Measurements from ENCODE around the gene PPP1R15A. TPM values are rescaled to one million over a fixed set of nuclear protein-coding genes. Genes with fewer than 3 reads are reported as not detected.

PPP1R15A gene
- total and polyA plus RNA-seq, 2 experiments from 2014 or later = 14.0 to 15.8 TPM

- peak overlapping the region; percentile 84 for H3K4me2 ChIP-seq
- peaks cover 22% of the 10 kb centered on the region for H3K27me3 Mint-ChIP-seq (ENCODE audit: insufficient read depth, low read depth, poor library complexity)
- H3K79me2 ChIP-seq (replicated peaks; ENCODE audit: insufficient read depth) = no peaks in the 10 kb centered on the region
- no peaks in the 10 kb centered on the region for H3K36me3 ChIP-seq (ENCODE audit: insufficient read depth)
- no peaks in the 10 kb centered on the region for H3K27me3 ChIP-seq (ENCODE audit: insufficient read depth)
- peaks cover 18% of the 10 kb centered on the region for H3K4me1 Mint-ChIP-seq
- peak overlapping the region; percentile 85 for H3K4me3 Mint-ChIP-seq
- peaks cover 14% of the 10 kb centered on the region for H3K36me3 Mint-ChIP-seq (ENCODE audit: low read depth)
- no peaks in the 10 kb centered on the region; the same call in 2 of the 3 replicates for H3K9me3 Mint-ChIP-seq
- peak; percentile 99 for DNase-seq (ENCODE audit: low spot score)
- ATAC-seq = peak; percentile 89
- peak overlapping the region; percentile 69; the same call in 1 of the 2 replicates for H2AFZ ChIP-seq
- H3F3A ChIP-seq (replicated peaks; ENCODE audit: low read depth) = peaks cover 8% of the 10 kb centered on the region
- peak overlapping the region; percentile 61 for H3K4me3 ChIP-seq
- TF ChIP-seq, protein P1, sequence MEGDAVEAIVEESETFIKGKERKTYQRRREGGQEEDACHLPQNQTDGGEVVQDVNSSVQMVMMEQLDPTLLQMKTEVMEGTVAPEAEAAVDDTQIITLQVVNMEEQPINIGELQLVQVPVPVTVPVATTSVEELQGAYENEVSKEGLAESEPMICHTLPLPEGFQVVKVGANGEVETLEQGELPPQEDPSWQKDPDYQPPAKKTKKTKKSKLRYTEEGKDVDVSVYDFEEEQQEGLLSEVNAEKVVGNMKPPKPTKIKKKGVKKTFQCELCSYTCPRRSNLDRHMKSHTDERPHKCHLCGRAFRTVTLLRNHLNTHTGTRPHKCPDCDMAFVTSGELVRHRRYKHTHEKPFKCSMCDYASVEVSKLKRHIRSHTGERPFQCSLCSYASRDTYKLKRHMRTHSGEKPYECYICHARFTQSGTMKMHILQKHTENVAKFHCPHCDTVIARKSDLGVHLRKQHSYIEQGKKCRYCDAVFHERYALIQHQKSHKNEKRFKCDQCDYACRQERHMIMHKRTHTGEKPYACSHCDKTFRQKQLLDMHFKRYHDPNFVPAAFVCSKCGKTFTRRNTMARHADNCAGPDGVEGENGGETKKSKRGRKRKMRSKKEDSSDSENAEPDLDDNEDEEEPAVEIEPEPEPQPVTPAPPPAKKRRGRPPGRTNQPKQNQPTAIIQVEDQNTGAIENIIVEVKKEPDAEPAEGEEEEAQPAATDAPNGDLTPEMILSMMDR (conservative IDR thresholded peaks at IDR 0.05; ENCODE audit: low read depth in 2 of 2) = no peak
- peak; percentile 49; the same call in 1 of the 2 replicates for TF ChIP-seq POLR2AphosphoS5 (IDR thresholded peaks at IDR 0.05; ENCODE audit: low read depth)
- H3K27ac ChIP-seq (ENCODE audit: low read depth) = peak overlapping the region; percentile 91
- peaks cover 3% of the 10 kb centered on the region; the same call in 1 of the 2 replicates for H3K4me1 ChIP-seq (ENCODE audit: insufficient read depth)
- no peaks in the 10 kb centered on the region for H3K9me2 ChIP-seq (ENCODE audit: insufficient read depth)
- no peaks in the 10 kb centered on the region for H4K20me1 ChIP-seq (replicated peaks; ENCODE audit: insufficient read depth)
- peak overlapping the region; percentile 93 for H3K27ac Mint-ChIP-seq
Measured at GRCh38 chr19:48837051-48837524, 35.1 kb upstream of the PPP1R15A start.

GRCh38 chr19:48837687-48838086 lies 34.5 kb upstream of the PPP1R15A start:
- H3K4me1 ChIP-seq (ENCODE audit: insufficient read depth) = peaks cover 3% of the 10 kb centered on the region; the same call in 1 of the 2 replicates
- H3K4me2 ChIP-seq = peak overlapping the region; percentile 84
- peaks cover 8% of the 10 kb centered on the region for H3F3A ChIP-seq (replicated peaks; ENCODE audit: low read depth)
- H3K27ac ChIP-seq (ENCODE audit: low read depth) = peak overlapping the region; percentile 91
- Mint-ChIP-seq H3K9me3 (no peaks in the 10 kb centered on the region; the same call in 2 of the 3 replicates), H3K27ac (peak overlapping the region; percentile 32; the same call in 1 of the 2 replicates), H3K27me3 (ENCODE audit: insufficient read depth, low read depth, poor library complexity) (peaks cover 22% of the 10 kb centered on the region), H3K4me3 (peak overlapping the region; percentile 85), H3K4me1 (peaks cover 20% of the 10 kb centered on the region), H3K36me3 (ENCODE audit: low read depth) (peaks cover 10% of the 10 kb centered on the region)
- H3K27me3 ChIP-seq (ENCODE audit: insufficient read depth) = no peaks in the 10 kb centered on the region
- TF ChIP-seq JUNB (IDR thresholded peaks at IDR 0.05; ENCODE audit: unreplicated experiment) = no peak
- TF ChIP-seq CREB1 (CRISPR knock-in tag; IDR thresholded peaks at IDR 0.05; ENCODE audit: low read depth) = peak; percentile 17; the same call in 1 of the 2 replicates
- peak; percentile 11 for ATAC-seq
- peak overlapping the region; percentile 61 for H3K4me3 ChIP-seq
- H4K20me1 ChIP-seq (replicated peaks; ENCODE audit: insufficient read depth) = no peaks in the 10 kb centered on the region
- no peaks in the 10 kb centered on the region for H3K9me2 ChIP-seq (ENCODE audit: insufficient read depth)
- DNase-seq (ENCODE audit: low spot score) = peak; percentile 59
- no peaks in the 10 kb centered on the region for H3K79me2 ChIP-seq (replicated peaks; ENCODE audit: insufficient read depth)
- H2AFZ ChIP-seq = no peak overlapping the region; the same call in 1 of the 2 replicates
- H3K36me3 ChIP-seq (ENCODE audit: insufficient read depth) = no peaks in the 10 kb centered on the region

- H3K36me3 ChIP-seq (ENCODE audit: insufficient read depth) = no peaks in the 10 kb centered on the region
- no peaks in the 10 kb centered on the region for H3K79me2 ChIP-seq (replicated peaks; ENCODE audit: insufficient read depth)
Measured at GRCh38 chr19:48841047-48841446, 31.2 kb upstream of the PPP1R15A start.

More at GRCh38 chr19:48841047-48841446, 31.2 kb upstream of the PPP1R15A start:
- Histone ChIP-seq H3K27ac (ENCODE audit: low read depth) (no peak overlapping the region), H3K9me2 (ENCODE audit: insufficient read depth) (no peaks in the 10 kb centered on the region), H3F3A (replicated peaks; ENCODE audit: low read depth) (peaks cover 5% of the 10 kb centered on the region), H3K4me2 (no peak overlapping the region), H3K4me3 (no peak overlapping the region), H3K27me3 (ENCODE audit: insufficient read depth) (no peaks in the 10 kb centered on the region), H4K20me1 (replicated peaks; ENCODE audit: insufficient read depth) (no peaks in the 10 kb centered on the region), H3K4me1 (ENCODE audit: insufficient read depth) (no peaks in the 10 kb centered on the region), H2AFZ (no peak overlapping the region)
- DNase-seq (ENCODE audit: low spot score) (no peak), ATAC-seq (no peak)
- peaks cover 16% of the 10 kb centered on the region; the same call in 2 of the 3 replicates for H3K36me3 Mint-ChIP-seq (ENCODE audit: low read depth)
- peaks cover 8% of the 10 kb centered on the region; the same call in 2 of the 3 replicates for H3K4me1 Mint-ChIP-seq
- H3K27ac Mint-ChIP-seq = no peak overlapping the region
- no peak overlapping the region for H3K4me3 Mint-ChIP-seq
- peaks cover 14% of the 10 kb centered on the region for H3K27me3 Mint-ChIP-seq (ENCODE audit: insufficient read depth, low read depth, poor library complexity)
- no peaks in the 10 kb centered on the region for H3K9me3 Mint-ChIP-seq
- TF ChIP-seq, protein P2, sequence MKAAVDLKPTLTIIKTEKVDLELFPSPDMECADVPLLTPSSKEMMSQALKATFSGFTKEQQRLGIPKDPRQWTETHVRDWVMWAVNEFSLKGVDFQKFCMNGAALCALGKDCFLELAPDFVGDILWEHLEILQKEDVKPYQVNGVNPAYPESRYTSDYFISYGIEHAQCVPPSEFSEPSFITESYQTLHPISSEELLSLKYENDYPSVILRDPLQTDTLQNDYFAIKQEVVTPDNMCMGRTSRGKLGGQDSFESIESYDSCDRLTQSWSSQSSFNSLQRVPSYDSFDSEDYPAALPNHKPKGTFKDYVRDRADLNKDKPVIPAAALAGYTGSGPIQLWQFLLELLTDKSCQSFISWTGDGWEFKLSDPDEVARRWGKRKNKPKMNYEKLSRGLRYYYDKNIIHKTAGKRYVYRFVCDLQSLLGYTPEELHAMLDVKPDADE (IDR thresholded peaks at IDR 0.05) = no peak
- TF ChIP-seq, protein P3, sequence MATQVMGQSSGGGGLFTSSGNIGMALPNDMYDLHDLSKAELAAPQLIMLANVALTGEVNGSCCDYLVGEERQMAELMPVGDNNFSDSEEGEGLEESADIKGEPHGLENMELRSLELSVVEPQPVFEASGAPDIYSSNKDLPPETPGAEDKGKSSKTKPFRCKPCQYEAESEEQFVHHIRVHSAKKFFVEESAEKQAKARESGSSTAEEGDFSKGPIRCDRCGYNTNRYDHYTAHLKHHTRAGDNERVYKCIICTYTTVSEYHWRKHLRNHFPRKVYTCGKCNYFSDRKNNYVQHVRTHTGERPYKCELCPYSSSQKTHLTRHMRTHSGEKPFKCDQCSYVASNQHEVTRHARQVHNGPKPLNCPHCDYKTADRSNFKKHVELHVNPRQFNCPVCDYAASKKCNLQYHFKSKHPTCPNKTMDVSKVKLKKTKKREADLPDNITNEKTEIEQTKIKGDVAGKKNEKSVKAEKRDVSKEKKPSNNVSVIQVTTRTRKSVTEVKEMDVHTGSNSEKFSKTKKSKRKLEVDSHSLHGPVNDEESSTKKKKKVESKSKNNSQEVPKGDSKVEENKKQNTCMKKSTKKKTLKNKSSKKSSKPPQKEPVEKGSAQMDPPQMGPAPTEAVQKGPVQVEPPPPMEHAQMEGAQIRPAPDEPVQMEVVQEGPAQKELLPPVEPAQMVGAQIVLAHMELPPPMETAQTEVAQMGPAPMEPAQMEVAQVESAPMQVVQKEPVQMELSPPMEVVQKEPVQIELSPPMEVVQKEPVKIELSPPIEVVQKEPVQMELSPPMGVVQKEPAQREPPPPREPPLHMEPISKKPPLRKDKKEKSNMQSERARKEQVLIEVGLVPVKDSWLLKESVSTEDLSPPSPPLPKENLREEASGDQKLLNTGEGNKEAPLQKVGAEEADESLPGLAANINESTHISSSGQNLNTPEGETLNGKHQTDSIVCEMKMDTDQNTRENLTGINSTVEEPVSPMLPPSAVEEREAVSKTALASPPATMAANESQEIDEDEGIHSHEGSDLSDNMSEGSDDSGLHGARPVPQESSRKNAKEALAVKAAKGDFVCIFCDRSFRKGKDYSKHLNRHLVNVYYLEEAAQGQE (IDR thresholded peaks at IDR 0.05; ENCODE audit: unreplicated experiment) = no peak
- no peak for TF ChIP-seq CREB1 (CRISPR knock-in tag; IDR thresholded peaks at IDR 0.05; ENCODE audit: low read depth)
- no peak for TF ChIP-seq ZNF114 (CRISPR knock-in tag; IDR thresholded peaks at IDR 0.05)
- no peak for TF ChIP-seq NANOG (IDR thresholded peaks at IDR 0.05; ENCODE audit: borderline replicate concordance)
- TF ChIP-seq, protein P1 (conservative IDR thresholded peaks at IDR 0.05; ENCODE audit: low read depth in 2 of 2) = no peak
- no peak for TF ChIP-seq ZNF331 (CRISPR knock-in tag; IDR thresholded peaks at IDR 0.05; ENCODE audit: low read depth)
- TF ChIP-seq POLR2AphosphoS5 (IDR thresholded peaks at IDR 0.05; ENCODE audit: low read depth) = no peak
